Stimulated activated memory B cell treated with anti-CD40 and anti-IgM and Interleukin-4, amounts not matched to agents 10 μg/mL and 1 μg/mL and 100 μg/mL, for 72 hours (primary cell): ENCODE results near the gene GJD3.
"Not testable (repeated sequence)": the region's sequence is repeated elsewhere in the genome, so short reads cannot be mapped to it uniquely, and the experiment has no call there.

Experiments
- ATAC-seq: fragments of 150-1000 bp; cut with Tn5 transposase; 2 replicates; pipeline ENCODE4 v1.10.0; 2021
- H3K27ac Mint-ChIP-seq: one replicate; pipeline ENCODE4 v1.8.0; 2022; ENCODE audit warnings: mild to moderate bottlenecking, mixed read lengths
- H3K27me3 Mint-ChIP-seq: one replicate; pipeline ENCODE4 v1.8.0; 2022; ENCODE audit warnings: mixed read lengths
- H3K36me3 Mint-ChIP-seq: one replicate; pipeline ENCODE4 v1.8.0; 2022; ENCODE audit warnings: mixed read lengths
- H3K4me1 Mint-ChIP-seq: one replicate; pipeline ENCODE4 v1.8.0; 2022; ENCODE audit warnings: mixed read lengths
- H3K4me3 Mint-ChIP-seq: one replicate; pipeline ENCODE4 v1.8.0; 2022; ENCODE audit warnings: mild to moderate bottlenecking, moderate library complexity, mixed read lengths
- H3K9me3 Mint-ChIP-seq: one replicate; pipeline ENCODE4 v1.8.0; 2022; ENCODE audit warnings: mixed read lengths

The GJD3 gene

DNA sequence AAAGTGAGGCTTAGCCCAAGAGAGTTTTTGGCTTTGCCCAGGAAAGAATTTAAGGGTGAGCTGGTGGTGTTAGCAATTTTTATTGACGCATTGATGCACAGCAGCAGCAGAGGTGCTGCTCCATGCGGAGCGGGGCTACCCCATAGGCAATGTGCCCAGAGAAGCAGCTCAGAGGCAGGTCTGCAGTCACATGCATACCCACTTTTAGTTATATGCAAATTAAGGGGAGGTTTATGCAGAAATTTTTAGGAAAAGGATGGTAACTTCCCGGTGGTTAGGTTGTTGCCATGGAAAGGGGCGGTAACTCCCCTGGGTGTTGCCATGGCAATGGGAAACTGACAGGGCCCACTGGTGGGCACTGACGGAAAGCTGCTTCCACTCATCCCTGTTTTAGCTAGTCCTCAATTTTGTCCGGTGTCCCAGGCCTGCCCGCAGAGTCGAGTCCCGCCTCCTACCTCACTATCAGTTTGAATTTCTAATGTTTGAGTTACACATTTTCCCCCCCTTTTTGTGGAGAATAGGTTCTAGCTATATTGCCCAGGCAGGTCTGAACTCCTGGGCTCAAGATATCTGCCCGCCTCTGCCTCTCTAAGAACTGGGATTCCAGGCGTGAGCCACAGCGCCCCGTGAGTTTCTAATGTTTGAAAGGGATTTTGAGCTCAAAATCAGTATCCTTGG is 10.4 kb upstream of the GJD3 start:
- ATAC-seq: no peak
- Mint-ChIP-seq H3K9me3 (no peaks in the 10 kb centered on the region), H3K27me3 (no peaks in the 10 kb centered on the region), H3K4me1 (peaks cover 14% of the 10 kb centered on the region), H3K4me3 (no peak overlapping the region), H3K27ac (no peak overlapping the region), H3K36me3 (no peaks in the 10 kb centered on the region)

DNA sequence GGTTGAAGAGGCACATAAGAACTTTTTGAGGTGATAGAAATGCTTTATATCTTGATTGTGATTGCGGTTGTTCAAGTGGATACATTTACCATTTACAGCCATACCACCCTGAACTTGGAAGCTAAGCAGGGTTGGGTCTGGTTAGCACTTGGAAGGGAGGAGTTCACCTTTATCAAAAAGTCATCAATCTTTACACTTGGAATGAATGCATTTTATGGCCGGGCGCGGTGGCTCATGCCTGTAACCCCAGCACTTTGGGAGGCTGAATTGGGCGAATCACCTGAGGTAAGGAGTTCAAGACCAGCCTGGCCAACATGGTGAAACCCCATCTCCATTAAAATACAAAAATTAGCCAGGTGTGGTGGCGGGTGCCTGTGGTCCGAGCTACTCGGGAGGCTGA is 9.5 kb upstream of the GJD3 start:
- no peaks in the 10 kb centered on the region for H3K27me3 Mint-ChIP-seq
- no peak overlapping the region for H3K27ac Mint-ChIP-seq
- H3K4me3 Mint-ChIP-seq: no peak overlapping the region
- no peak for ATAC-seq
- no peaks in the 10 kb centered on the region for H3K9me3 Mint-ChIP-seq
- H3K4me1 Mint-ChIP-seq: peaks cover 14% of the 10 kb centered on the region
- H3K36me3 Mint-ChIP-seq: no peaks in the 10 kb centered on the region

DNA sequence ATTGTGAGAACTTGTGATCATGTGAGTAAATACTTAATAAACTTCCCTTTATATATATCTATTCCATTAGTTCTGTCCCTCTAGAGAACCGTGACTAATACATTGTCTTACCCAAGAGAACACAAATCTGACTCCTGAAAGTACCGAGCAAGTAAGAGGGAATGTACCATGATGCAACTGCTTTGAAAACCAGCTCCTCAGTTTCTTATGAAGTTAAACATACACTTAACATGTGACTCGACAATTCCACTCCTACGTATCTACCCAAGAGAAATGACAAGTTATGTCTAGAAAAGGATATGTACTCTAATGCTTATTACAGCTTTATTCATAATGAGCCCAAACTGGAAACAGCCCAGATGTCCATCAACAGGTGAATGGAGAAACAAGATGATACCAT is 8.8 kb upstream of the GJD3 start:
- Mint-ChIP-seq H3K4me1 (peaks cover 14% of the 10 kb centered on the region), H3K9me3 (no peaks in the 10 kb centered on the region), H3K4me3 (no peak overlapping the region), H3K27ac (no peak overlapping the region), H3K27me3 (no peaks in the 10 kb centered on the region), H3K36me3 (no peaks in the 10 kb centered on the region)
- ATAC-seq: no peak

DNA sequence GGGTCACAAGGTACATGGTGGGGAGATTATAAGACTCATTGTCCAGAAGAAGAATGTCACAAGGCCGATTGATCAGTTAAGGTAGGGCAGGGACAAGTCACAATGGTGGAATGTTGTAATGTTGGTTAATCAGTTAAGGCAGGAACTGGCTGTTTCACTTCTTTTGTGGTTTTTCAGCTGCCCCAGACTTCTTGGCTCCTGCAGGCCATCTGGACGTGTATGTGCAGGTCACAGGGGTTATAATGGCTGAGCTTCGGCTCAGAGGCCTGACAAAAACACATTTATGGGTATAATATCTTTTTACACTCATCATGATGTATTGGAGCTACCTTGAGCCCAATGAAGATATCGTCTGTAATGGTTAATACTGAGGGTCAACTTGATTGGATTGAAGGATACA is 8.1 kb upstream of the GJD3 start:
- peaks cover 14% of the 10 kb centered on the region for H3K4me1 Mint-ChIP-seq
- not testable (repeated sequence) for H3K27me3 Mint-ChIP-seq, H3K36me3 Mint-ChIP-seq, H3K4me3 Mint-ChIP-seq, H3K27ac Mint-ChIP-seq, H3K9me3 Mint-ChIP-seq, ATAC-seq

DNA sequence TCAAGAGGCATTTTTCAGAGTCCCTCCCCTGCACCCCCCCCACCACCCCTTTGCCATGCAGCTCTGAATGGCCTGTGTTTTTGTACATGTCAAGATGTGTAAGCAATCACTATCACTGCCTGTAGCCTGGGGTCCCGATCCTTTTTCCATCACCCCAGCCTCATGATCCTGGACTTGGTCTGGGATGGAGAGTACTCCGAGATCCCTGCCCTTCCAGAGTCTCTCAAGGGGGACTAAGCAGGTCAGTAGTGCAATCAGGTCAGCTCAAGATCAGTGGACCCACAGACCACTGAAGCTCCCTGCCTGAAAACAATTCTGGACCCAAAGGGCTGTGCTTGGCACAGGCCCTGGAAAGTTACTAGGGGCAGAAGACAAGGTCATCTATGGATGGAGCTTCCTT is 7.5 kb upstream of the GJD3 start:
- Mint-ChIP-seq H3K27me3 (no peaks in the 10 kb centered on the region), H3K36me3 (no peaks in the 10 kb centered on the region), H3K4me1 (peaks cover 14% of the 10 kb centered on the region), H3K27ac (no peak overlapping the region), H3K4me3 (no peak overlapping the region), H3K9me3 (no peaks in the 10 kb centered on the region)
- ATAC-seq: no peak

DNA sequence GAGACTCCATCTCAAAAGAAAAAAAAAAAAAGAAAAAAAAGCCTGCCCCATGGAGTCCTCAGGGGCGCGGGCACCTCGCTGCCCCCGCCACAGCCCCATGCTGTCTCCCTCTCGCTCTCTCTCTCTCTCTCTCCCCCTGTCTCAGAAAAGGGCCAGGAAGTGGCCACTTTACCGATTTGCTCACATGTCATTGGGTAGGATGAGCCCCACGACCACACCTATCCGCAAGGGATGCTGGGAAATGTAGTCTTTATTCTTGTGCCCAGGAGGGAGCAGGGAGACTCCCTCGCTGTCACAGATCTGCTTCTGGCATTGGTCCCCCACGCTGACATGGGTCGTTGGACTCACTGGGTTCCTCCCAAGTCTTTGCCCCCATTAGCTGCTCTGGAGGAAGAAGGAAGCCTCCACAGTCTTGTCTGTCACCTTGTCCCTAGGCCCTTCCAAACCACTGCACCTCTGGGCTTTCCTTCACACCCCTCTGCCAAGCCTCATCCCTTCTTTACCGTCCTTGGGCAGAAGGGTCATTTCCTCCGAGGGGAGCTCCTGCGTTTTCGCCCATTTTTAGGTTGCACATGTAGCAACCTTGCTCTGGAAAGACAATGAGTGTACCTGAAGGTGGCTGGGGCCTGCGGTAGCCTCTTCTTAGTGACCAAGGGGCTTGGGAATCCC is 6.9 kb upstream of the GJD3 start:
- Mint-ChIP-seq H3K27ac (no peak overlapping the region), H3K4me3 (no peak overlapping the region), H3K9me3 (no peaks in the 10 kb centered on the region), H3K27me3 (no peaks in the 10 kb centered on the region), H3K4me1 (peaks cover 14% of the 10 kb centered on the region), H3K36me3 (no peaks in the 10 kb centered on the region)
- peak; percentile 78 for ATAC-seq

DNA sequence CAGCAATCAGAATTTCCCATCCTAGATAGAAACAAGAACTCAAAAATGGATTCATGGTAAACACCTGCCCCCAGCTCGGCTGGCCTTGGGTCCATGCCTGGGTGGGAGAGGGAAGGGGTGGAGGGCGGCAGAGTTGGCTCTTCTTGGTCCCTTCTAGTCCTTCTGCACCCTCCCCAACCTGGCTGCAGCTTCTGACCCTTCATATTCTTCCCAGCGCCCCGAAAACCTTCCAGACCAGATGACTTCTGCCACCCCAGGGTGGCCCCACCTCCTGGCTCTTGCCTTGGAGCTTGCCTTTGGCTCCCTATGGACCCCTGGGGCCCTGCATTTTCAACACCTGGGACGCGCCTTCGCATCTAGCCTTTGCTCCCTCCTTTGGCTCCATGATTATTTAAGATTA is 5.4 kb upstream of the GJD3 start:
- ATAC-seq: no peak
- H3K4me3 Mint-ChIP-seq: no peak overlapping the region

DNA sequence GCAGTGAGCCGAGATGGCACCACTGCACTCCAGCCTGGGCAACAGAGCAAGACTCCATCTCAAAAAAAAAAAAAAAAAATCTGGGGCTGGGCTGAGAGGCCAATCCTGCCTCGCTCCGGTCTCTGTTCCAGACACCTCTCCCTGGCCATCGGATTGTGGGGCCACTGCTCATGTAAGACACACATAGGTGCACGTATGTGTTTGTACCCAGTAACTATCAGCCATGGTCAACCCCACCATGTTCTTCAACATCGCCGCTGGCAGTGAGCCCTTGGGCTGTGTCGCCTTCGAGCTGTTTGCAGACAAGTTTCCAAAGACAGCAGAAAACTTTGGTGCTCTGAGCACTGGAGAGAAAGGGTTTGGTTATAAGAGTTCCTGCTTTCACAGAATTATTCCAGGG is 3.2 kb upstream of the GJD3 start:
- H3K4me1 Mint-ChIP-seq: peaks cover 21% of the 10 kb centered on the region
- not testable (repeated sequence) for H3K27ac Mint-ChIP-seq, ATAC-seq, H3K36me3 Mint-ChIP-seq, H3K9me3 Mint-ChIP-seq, H3K4me3 Mint-ChIP-seq, H3K27me3 Mint-ChIP-seq

More for the DNA sequence above, 5.4 kb upstream of the GJD3 start:
- H3K9me3 Mint-ChIP-seq: no peaks in the 10 kb centered on the region
- peaks cover 14% of the 10 kb centered on the region for H3K4me1 Mint-ChIP-seq
- no peaks in the 10 kb centered on the region for H3K36me3 Mint-ChIP-seq
- no peaks in the 10 kb centered on the region for H3K27me3 Mint-ChIP-seq
- no peak overlapping the region for H3K27ac Mint-ChIP-seq

DNA sequence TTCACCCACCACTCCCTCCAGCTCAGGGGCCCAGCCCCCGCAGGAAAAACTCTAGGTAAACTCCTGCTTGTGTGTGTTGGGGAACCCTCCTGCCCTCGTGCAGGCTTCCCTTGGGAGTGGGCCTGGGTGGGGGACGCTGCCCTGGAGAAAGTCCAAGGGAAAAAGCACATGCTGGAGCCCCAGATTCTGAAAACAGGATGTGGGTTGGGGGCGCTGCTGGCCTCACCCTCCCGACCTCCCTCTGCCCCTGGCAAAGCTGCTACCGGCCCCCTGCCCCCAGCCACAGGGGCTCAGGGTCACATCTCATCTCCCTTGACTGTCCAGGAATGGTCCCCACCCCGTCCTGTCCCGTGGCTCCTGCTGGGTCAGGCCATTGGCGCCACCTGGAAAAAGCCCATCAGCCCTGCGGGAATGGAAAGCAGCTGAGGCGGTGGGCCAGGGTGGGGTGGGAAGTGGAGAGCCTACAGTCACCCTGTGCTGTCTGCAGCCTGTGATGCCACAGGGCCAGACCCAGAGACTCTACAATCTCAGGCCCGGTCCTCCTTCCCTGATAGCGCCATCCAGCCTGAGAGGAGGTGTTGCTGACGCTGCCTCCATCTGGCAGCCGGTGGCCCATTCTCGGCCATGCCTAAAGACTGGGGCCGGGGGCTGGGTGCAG is 2.5 kb upstream of the GJD3 start:
- peaks cover 20% of the 10 kb centered on the region for H3K4me1 Mint-ChIP-seq
- H3K36me3 Mint-ChIP-seq: no peaks in the 10 kb centered on the region
- no peak overlapping the region for H3K4me3 Mint-ChIP-seq
- H3K9me3 Mint-ChIP-seq: no peaks in the 10 kb centered on the region
- H3K27ac Mint-ChIP-seq: no peak overlapping the region
- no peak for ATAC-seq
- H3K27me3 Mint-ChIP-seq: peaks cover 9% of the 10 kb centered on the region

DNA sequence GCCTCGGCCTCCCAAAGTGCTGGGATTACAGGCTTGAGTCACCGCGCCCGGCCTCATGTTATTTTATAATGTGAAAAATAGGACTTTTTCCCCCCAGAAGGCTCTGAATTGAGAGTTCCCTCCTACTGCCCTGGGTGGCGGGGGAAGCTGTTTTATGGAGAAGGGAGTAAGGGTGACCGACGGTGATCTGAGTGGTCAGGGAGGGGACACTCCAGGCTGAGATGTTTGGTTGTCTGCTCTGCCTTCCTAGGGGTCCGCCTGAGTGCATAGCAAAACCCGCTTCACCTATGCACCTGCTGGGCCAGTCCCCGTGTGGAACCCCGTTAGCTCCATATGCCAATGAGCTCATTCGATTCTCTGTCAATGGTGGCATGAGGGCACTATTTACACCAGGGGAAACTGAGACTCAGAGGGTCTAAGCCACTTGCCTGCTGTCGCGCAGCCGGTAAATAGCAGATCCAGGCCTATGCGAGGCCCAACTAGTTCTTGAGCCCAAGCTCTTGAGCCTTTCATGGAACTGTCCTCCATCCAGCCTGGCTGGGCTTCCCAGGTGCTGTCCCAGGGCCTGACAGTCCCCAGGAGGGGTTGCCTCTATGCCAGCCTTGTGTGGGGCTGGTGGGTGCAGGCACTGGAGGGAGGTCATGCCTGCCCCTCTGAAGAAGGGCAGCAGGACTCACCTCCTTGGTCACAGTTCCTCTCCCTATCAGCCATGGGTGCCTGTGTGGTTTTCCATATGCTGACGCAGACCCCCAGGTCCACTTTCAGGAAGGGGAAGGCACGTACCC is 1.7 kb upstream of the GJD3 start:
- Mint-ChIP-seq H3K9me3 (no peaks in the 10 kb centered on the region), H3K4me3 (no peak overlapping the region), H3K27ac (no peak overlapping the region), H3K4me1 (peaks cover 17% of the 10 kb centered on the region), H3K36me3 (no peaks in the 10 kb centered on the region), H3K27me3 (peaks cover 12% of the 10 kb centered on the region)
- no peak for ATAC-seq

DNA sequence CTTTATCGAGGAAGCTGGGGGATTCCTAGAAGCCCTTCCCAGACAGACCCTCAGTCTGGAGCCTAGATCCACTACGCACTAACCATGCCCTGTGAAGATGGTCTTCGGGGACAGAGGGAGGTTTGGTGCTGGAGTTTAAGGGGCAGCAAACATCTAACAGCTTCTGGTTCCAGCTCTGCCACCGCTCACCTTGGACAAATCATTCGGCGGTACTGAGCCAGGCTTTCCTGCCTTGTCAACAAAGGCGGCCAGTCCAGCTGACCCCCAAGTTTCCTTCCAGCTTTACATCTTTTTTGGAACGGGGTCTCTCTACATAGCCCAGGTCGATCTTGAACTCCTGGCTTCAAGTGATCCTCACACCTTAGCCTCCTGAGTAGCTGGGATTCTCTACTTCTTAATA is 369 bp upstream of the GJD3 start:
- Mint-ChIP-seq H3K27me3 (peaks cover 26% of the 10 kb centered on the region), H3K4me1 (peaks cover 14% of the 10 kb centered on the region), H3K27ac (no peak overlapping the region), H3K9me3 (no peaks in the 10 kb centered on the region), H3K4me3 (no peak overlapping the region), H3K36me3 (no peaks in the 10 kb centered on the region)
- no peak for ATAC-seq

DNA sequence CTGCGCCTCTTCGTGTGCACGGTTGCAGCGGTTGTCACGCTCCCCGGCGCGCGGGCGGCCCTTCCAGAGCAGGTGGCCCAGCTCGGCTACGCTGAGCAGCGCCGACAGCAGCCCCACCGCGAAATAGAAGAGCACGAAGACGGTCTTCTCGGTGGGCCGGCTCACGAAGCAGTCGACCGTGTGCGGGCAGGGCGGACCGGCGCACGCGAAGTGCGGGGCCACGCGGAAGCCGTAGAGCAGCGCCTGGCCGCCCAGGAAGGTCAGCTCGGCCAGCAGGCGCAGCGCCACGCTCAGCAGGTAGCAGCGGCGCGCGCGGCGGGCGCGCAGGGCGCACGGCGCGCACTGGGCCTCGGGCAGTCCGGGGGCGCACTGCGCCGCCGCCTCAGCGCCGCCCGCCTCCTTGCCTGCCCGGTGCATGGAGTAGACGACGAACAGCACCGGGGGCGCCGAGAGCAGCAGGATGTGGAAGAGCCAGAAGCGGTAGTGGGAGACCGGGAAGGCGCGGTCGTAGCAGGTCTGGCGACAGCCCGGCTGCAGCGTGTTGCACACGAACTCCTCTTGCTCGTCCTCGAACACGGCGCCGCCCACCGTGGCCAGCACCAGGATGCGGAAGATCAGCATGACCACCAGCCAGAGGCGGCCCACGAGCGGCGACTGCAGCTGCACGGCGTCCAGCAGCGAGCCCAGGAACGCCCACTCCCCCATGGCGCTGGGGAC is 1.3 kb downstream of the GJD3 start:
- Mint-ChIP-seq H3K4me3 (peak overlapping the region; percentile 83), H3K36me3 (no peaks in the 10 kb centered on the region), H3K27ac (no peak overlapping the region), H3K4me1 (peaks cover 20% of the 10 kb centered on the region), H3K9me3 (no peaks in the 10 kb centered on the region), H3K27me3 (peaks cover 28% of the 10 kb centered on the region)
- ATAC-seq: peak; percentile 58

DNA sequence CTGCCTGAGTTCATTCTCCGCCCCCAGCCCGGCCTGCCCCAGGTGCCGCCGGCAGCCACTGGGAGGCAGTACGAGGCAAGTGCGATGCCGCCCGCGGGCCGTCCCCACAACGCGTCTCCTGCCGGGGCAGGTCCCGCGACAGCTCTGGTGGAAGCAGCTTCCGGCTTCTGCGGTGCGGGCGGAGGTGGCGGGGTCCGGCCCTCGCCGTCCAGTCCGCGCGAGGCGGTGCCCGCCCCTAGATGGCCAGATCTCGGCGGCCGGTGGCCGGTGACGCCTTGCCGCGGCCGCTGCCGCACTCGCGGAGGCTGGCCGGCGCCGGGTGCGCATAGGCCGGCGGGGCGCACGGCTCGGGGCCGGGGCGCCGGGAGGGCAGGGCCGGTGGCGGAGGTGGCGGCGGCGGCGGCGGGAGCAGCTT is 1.8 kb downstream of the GJD3 start:
- no peaks in the 10 kb centered on the region for H3K36me3 Mint-ChIP-seq
- no peak overlapping the region for H3K27ac Mint-ChIP-seq
- H3K4me1 Mint-ChIP-seq: peaks cover 24% of the 10 kb centered on the region
- no peaks in the 10 kb centered on the region for H3K9me3 Mint-ChIP-seq
- peak overlapping the region; percentile 83 for H3K4me3 Mint-ChIP-seq
- peaks cover 28% of the 10 kb centered on the region for H3K27me3 Mint-ChIP-seq
- ATAC-seq: peak; percentile 91

DNA sequence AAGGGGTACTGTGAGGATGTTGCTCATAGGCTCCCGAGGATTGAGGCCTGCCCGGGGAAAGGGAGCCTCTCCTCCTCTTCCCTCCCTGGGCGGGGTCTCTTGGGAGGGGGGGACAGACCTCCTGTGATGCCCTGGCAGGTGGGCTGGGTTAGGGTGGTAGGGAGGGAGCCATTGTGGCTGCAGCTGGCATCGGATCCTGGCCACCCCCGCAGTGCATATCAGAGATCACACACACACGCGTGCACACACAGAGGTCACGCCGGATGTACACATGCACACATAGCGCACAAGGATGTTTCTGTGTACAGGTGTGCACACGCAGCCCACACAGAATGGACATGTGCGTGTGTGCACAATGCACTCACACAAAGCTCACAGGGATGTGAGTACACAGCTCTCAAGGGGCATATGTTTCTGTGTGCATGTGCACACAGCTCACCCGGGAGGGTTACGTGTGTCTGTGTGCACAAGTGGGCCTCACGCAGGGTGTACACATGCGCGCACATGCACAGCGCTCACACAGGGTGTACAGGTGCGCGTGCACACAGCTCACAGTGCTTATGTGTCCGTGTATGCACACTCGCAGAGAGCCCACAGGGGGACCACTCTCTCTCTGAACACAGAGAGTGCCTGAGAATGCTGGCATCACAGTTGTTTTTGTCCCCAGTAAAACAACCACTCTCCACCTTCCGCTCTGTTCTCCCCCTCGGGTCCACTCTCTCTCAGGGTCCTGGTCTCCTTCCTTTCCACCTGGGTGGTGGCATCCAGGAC is 2.4 kb downstream of the GJD3 start:
- peak; percentile 9 for ATAC-seq
- Mint-ChIP-seq H3K9me3 (no peaks in the 10 kb centered on the region), H3K36me3 (no peaks in the 10 kb centered on the region), H3K27ac (no peak overlapping the region), H3K4me1 (peaks cover 24% of the 10 kb centered on the region), H3K27me3 (peaks cover 28% of the 10 kb centered on the region), H3K4me3 (peak overlapping the region; percentile 62)
